OCI-LY1 (cell line): ENCODE results near the gene SLC25A13.

ENCODE experiments used
- H2AFZ ChIP-seq: fragments of 200-600 bp; sonication (generic), shearing (Covaris generic); 2 replicates; pipeline ENCODE4 v1.6.0; 2014; ENCODE audit warnings: antibody characterized with exemption, mild to moderate bottlenecking, low read length
- H3F3A ChIP-seq: fragments of 200-600 bp; sonication (generic), shearing (Covaris generic); 2 replicates; pipeline ENCODE4 v1.6.0; 2014; ENCODE audit warnings: mild to moderate bottlenecking, antibody characterized with exemption, low read length, moderate library complexity; ENCODE audit not compliant: insufficient read depth
- H3K27ac ChIP-seq: fragments of 200-600 bp; sonication (generic); 2 replicates; pipeline ENCODE4 v1.5.1; 2014; ENCODE audit warnings: low read length, mixed run types, mild to moderate bottlenecking, low read depth; ENCODE audit not compliant: poor library complexity, severe bottlenecking
- H3K27me3 ChIP-seq: fragments of 200-600 bp; sonication (generic); 2 replicates; pipeline ENCODE4 v1.6.0; 2014; ENCODE audit warnings: antibody characterized with exemption, mild to moderate bottlenecking, low read length, moderate library complexity; ENCODE audit not compliant: insufficient read depth
- H3K36me3 ChIP-seq: fragments of 200-600 bp; sonication (generic); 2 replicates; pipeline ENCODE4 v1.6.1; 2014; ENCODE audit warnings: mild to moderate bottlenecking, antibody characterized with exemption, low read length, moderate library complexity, mixed read lengths; ENCODE audit not compliant: insufficient read depth
- H3K4me1 ChIP-seq: fragments of 200-600 bp; sonication (generic); 2 replicates; pipeline ENCODE4 v1.5.1; 2014; ENCODE audit warnings: mild to moderate bottlenecking, low read length, moderate library complexity; ENCODE audit not compliant: insufficient read depth, severe bottlenecking
- H3K4me2 ChIP-seq: fragments of 200-600 bp; sonication (generic), shearing (Covaris generic); 2 replicates; pipeline ENCODE4 v1.6.1; 2014; ENCODE audit warnings: low read length
- H3K4me3 ChIP-seq: fragments of 200-600 bp; sonication (generic); 2 replicates; pipeline ENCODE4 v1.5.1; 2014; ENCODE audit warnings: low read length, low read depth, mild to moderate bottlenecking, mixed read lengths; ENCODE audit not compliant: poor library complexity, severe bottlenecking
- H3K79me2 ChIP-seq: fragments of 200-600 bp; shearing (Covaris generic); 2 replicates; pipeline ENCODE4 v1.6.1; 2016; ENCODE audit warnings: mixed run types, low read length, mixed read lengths; ENCODE audit not compliant: insufficient read depth
- H3K9ac ChIP-seq: fragments of 200-600 bp; sonication (generic), shearing (Covaris generic); 2 replicates; pipeline ENCODE4 v1.6.1; 2014; ENCODE audit warnings: mild to moderate bottlenecking, low read length, mixed read lengths
- H3K9me2 ChIP-seq: fragments of 200-600 bp; sonication (generic), shearing (Covaris generic); 2 replicates; pipeline ENCODE4 v1.6.1; 2014; ENCODE audit warnings: low read depth, mild to moderate bottlenecking, low read length, mixed read lengths
- H3K9me3 ChIP-seq: fragments of 200-600 bp; shearing (Covaris generic); 2 replicates; pipeline ENCODE4 v1.6.1; 2014; ENCODE audit warnings: low read length, mixed read lengths
- H4K20me1 ChIP-seq: fragments of 200-600 bp; sonication (generic), shearing (Covaris generic); 2 replicates; pipeline ENCODE4 v1.6.0; 2016; ENCODE audit warnings: mild to moderate bottlenecking, low read length; ENCODE audit not compliant: insufficient read depth
- CTCF ChIP-seq: fragments of 200-600 bp; sonication (generic), shearing (Covaris generic); IDR thresholded peaks from 2 replicates; pipeline ENCODE4 v1.5.1; 2017; ENCODE audit warnings: mild to moderate bottlenecking, antibody characterized with exemption, low read length, moderate library complexity, mixed read lengths
- EZH2 ChIP-seq: fragments of 200-600 bp; sonication (generic), shearing (Covaris generic); IDR thresholded peaks from 2 replicates; pipeline ENCODE4 v1.8.0; 2017; ENCODE audit warnings: borderline replicate concordance, mixed run types, mild to moderate bottlenecking, antibody characterized with exemption, low read length, moderate library complexity, mixed read lengths

Gene SLC25A13

DNA sequence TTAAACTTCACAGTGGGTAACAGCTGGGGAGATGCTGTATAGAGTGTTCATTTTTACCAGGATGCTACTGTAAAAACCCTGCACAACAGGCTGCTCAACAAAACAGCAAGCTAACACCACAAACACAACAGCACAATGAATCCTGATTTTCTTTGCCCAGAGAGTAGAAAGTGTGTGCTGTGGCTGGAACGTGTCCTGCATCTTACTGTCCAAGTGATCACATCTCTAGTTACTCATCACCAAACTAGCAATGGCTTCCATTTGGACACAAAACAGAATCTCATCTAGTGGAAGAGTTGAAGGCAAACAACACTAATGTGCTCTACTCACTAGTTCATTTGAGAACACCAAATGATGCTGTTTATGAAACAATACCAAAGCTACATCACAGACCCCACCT is 121.2 kb downstream of the SLC25A13 start:
- Histone ChIP-seq H3K4me2 (no peak overlapping the region), H4K20me1 (no peaks in the 10 kb centered on the region), H3K27me3 (no peaks in the 10 kb centered on the region), H3K4me3 (no peak overlapping the region), H3K36me3 (no peaks in the 10 kb centered on the region), H3K9me3 (no peaks in the 10 kb centered on the region), H3K27ac (no peak overlapping the region), H3F3A (no peaks in the 10 kb centered on the region), H3K79me2 (no peaks in the 10 kb centered on the region), H3K4me1 (no peaks in the 10 kb centered on the region), H3K9ac (no peak overlapping the region), H3K9me2 (no peaks in the 10 kb centered on the region), H2AFZ (no peak overlapping the region)
- TF ChIP-seq EZH2 = no peak
- TF ChIP-seq CTCF = no peak

DNA sequence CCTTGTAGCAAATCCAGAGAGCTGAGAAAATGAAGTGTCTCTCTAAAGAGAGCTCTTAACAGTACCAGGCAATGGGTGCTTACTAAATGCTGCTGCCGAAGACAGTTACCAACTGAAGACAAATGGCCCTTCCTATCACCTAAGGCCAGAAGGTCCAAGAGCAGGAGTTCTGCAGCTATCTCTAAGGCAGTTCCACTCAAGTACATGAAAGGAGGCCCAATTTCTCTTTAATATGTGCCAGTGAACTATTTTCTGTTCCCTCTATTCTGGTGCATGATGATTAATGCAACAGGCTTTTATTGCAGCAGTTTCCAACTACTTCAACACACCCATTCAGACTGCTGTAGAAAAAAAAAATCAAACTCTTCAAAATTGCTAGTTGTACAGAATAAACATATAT is 122.5 kb downstream of the SLC25A13 start:
- Histone ChIP-seq H3K27ac (no peak overlapping the region), H3K9me2 (no peaks in the 10 kb centered on the region), H3K27me3 (no peaks in the 10 kb centered on the region), H3K4me3 (no peak overlapping the region), H4K20me1 (no peaks in the 10 kb centered on the region), H3K4me1 (no peaks in the 10 kb centered on the region), H2AFZ (no peak overlapping the region), H3K4me2 (no peak overlapping the region), H3K36me3 (no peaks in the 10 kb centered on the region), H3K79me2 (no peaks in the 10 kb centered on the region), H3F3A (no peaks in the 10 kb centered on the region), H3K9ac (no peak overlapping the region), H3K9me3 (no peaks in the 10 kb centered on the region)
- TF ChIP-seq EZH2 (no peak), CTCF (no peak)

GRCh38 chr7:96198047-96198636 is 123.8 kb downstream of the SLC25A13 start:
- Histone ChIP-seq H3K9me2 (no peaks in the 10 kb centered on the region), H3K79me2 (no peaks in the 10 kb centered on the region), H3K27ac (no peak overlapping the region), H3K9me3 (no peaks in the 10 kb centered on the region), H3K4me1 (no peaks in the 10 kb centered on the region), H4K20me1 (no peaks in the 10 kb centered on the region), H3K27me3 (no peaks in the 10 kb centered on the region), H3K4me3 (no peak overlapping the region), H3F3A (no peaks in the 10 kb centered on the region), H2AFZ (no peak overlapping the region), H3K9ac (no peak overlapping the region), H3K4me2 (no peak overlapping the region), H3K36me3 (no peaks in the 10 kb centered on the region)
- TF ChIP-seq CTCF = peak; percentile 18
- no peak for TF ChIP-seq EZH2
